Activated T-cell treated with anti-CD3 and anti-CD28 coated beads, Interleukin-2, amount 50 U/mL, for 72 hours (primary cell): ENCODE measurements around the gene RMND1. TPM values are rescaled to one million over a fixed set of nuclear protein-coding genes. Genes with fewer than 3 reads are reported as not detected.

ENCODE experiments used
- ATAC-seq, 2 donors: fragments of 150-1000 bp; cut with Tn5 transposase; replicated peaks in 1 of 2; 2 replicates each; pipeline ENCODE4 v1.10.0; 2021; ENCODE audit warnings: moderate library complexity in 2 of 2, mild to moderate bottlenecking in 1 of 2
- DNase-seq, 2 donors: peaks; one replicate each; pipeline ENCODE4 v3.0.0; 2021 to 2022; ENCODE audit warnings: mixed read lengths in 1 of 2
- H3K27ac Mint-ChIP-seq: one replicate; pipeline ENCODE4 v1.8.0; 2022; ENCODE audit warnings: mild to moderate bottlenecking, moderate library complexity, mixed read lengths
- H3K27me3 Mint-ChIP-seq: one replicate; pipeline ENCODE4 v1.8.0; 2022; ENCODE audit warnings: low read depth, mixed read lengths
- H3K36me3 Mint-ChIP-seq, 2 donors: one replicate each; pipeline ENCODE4 v1.8.0; 2022; ENCODE audit warnings: mixed read lengths in 2 of 2, mild to moderate bottlenecking in 1 of 2; ENCODE audit not compliant: insufficient read depth in 2 of 2
- H3K4me1 Mint-ChIP-seq: one replicate; pipeline ENCODE4 v1.8.0; 2022; ENCODE audit warnings: low read depth, mixed read lengths
- H3K4me3 Mint-ChIP-seq, 2 donors: one replicate each; pipeline ENCODE4 v1.8.0; 2022; ENCODE audit warnings: mild to moderate bottlenecking in 2 of 2, mixed read lengths in 2 of 2, moderate library complexity in 2 of 2
- H3K9me3 Mint-ChIP-seq, 2 donors: one replicate each; pipeline ENCODE4 v1.8.0; 2022; ENCODE audit warnings: mixed read lengths in 2 of 2
- total RNA-seq, 2 donors: library from RNA; stranded (reverse); gene quantifications; one replicate each; pipeline ENCODE4 v1.2.3, GENCODE V29; 2022

Gene RMND1
- total RNA-seq, 2 donors from 2014 or later, result 22.7 to 26.6 TPM

GRCh38 chr6:151445482-151445881 lies 6.4 kb downstream of the RMND1 start:
- H3K27ac Mint-ChIP-seq, result no peak overlapping the region
- peaks cover 27% of the 10 kb centered on the region for H3K4me1 Mint-ChIP-seq
- no peak overlapping the region for H3K4me3 Mint-ChIP-seq
- no peaks in the 10 kb centered on the region for H3K9me3 Mint-ChIP-seq
- no peaks in the 10 kb centered on the region for H3K27me3 Mint-ChIP-seq
- peaks cover 1 to 4% of the 10 kb centered on the region in 2 donors for H3K36me3 Mint-ChIP-seq
- ATAC-seq (no peak), DNase-seq (no peak)

GRCh38 chr6:151443911-151444621 lies 7.9 kb downstream of the RMND1 start:
- Mint-ChIP-seq H3K36me3 (peaks cover 1 to 2% of the 10 kb centered on the region in 2 donors), H3K4me3 (no peak overlapping the region), H3K4me1 (peaks cover 27% of the 10 kb centered on the region), H3K9me3 (no peaks in the 10 kb centered on the region), H3K27ac (peak overlapping the region; percentile 16), H3K27me3 (no peaks in the 10 kb centered on the region)
- ATAC-seq (no peak), DNase-seq (no peak)

- H3K4me3 Mint-ChIP-seq, result no peak overlapping the region
- ATAC-seq (no peak), DNase-seq (no peak)
- H3K27ac Mint-ChIP-seq, result peak overlapping the region; percentile 16
- H3K9me3 Mint-ChIP-seq, result no peaks in the 10 kb centered on the region
- H3K27me3 Mint-ChIP-seq, result no peaks in the 10 kb centered on the region
- H3K4me1 Mint-ChIP-seq, result peaks cover 24% of the 10 kb centered on the region
- H3K36me3 Mint-ChIP-seq, result peaks cover 1 to 2% of the 10 kb centered on the region in 2 donors
Observed at GRCh38 chr6:151443454-151443853, 8.5 kb downstream of the RMND1 start.

DNA sequence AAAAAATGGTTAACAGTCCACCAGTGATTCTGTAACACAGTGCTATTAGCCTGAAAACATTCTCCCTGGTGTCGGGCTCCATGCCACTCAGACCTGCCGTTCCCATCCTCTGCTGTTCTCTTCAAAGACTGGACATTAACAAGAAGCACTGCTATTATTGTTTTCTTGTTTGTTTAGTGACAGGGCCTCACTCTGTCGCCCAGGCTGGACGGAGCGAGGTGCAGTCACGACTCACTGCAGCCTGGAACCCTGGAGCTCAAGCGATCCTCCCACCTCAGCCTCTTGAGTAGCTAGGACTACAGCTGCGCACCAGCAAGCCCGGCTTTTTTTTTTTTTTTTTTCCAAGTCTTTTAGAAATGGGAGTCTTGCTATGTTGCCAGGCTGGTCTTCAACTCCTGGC lies 9.6 kb downstream of the RMND1 start:
- DNase-seq, result no peak
- Mint-ChIP-seq H3K9me3 (no peaks in the 10 kb centered on the region), H3K27me3 (no peaks in the 10 kb centered on the region), H3K4me3 (no peak overlapping the region), H3K27ac (no peak overlapping the region), H3K36me3 (peaks cover 3 to 6% of the 10 kb centered on the region in 2 donors), H3K4me1 (peaks cover 20% of the 10 kb centered on the region)
- ATAC-seq, result no peak

DNA sequence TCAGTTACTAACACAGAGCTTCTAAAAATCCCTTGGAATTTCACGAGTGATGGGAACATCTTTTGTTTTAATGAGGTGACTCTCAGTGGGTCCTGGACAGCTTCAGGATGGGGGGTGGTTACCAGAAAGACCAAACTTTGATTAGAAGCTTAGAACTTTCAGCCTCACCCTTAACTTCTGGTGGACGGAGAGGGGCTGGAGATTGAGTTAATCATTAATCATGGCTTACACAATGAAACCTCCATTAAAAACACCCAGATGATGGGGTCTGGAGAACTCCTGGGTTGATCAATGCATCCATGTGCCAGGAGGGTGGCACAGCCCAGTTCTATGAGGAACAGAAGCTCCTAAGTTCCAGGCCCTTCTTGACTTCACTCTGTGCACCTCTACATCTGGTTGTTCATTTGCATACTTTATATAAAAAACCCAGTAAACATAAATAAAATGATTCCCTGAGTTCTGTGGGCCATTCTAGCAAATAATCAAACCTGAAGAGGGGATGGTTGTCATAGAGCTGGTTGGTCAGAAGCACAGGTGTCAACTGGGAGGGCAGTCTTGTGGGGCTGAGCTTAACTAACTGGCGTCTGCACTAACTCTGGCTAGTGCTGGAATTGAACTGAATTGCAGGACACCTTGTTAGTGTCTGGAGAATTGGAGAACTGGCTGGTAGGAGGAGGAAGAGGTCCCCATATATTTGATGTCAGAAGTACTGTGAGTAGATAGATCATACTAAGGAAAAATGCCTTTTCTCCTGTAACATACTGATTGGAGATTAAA lies 10.3 kb downstream of the RMND1 start:
- no peak for DNase-seq
- Mint-ChIP-seq H3K27me3 (no peaks in the 10 kb centered on the region), H3K27ac (no peak overlapping the region), H3K9me3 (no peaks in the 10 kb centered on the region), H3K4me3 (no peak overlapping the region), H3K4me1 (peaks cover 15% of the 10 kb centered on the region), H3K36me3 (peaks cover 3 to 6% of the 10 kb centered on the region in 2 donors)
- no peak for ATAC-seq

DNA sequence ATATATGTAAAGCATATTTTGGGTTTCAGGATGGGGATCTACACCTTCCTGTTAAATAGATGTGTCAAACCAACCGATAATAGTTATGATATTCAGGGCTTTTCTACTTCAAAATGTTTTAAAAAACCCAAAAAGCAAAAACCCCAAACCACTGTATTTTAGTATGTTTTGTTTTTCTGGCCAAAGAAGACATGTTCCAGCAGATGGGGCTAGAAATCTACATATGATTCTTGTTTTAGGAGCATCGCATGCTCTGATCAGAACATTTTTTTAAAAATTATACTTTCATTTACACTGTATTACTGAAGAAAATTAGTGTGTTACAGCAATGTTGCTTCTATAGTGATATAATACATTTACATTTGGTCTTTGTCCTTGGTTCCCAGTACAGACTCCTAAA lies 11.0 kb downstream of the RMND1 start:
- DNase-seq (no peak), ATAC-seq (no peak)
- peaks cover 3 to 6% of the 10 kb centered on the region in 2 donors for H3K36me3 Mint-ChIP-seq
- H3K27ac Mint-ChIP-seq, result peak overlapping the region; percentile 63
- no peaks in the 10 kb centered on the region for H3K9me3 Mint-ChIP-seq
- H3K27me3 Mint-ChIP-seq, result no peaks in the 10 kb centered on the region
- H3K4me3 Mint-ChIP-seq, result no peak overlapping the region
- peaks cover 15% of the 10 kb centered on the region for H3K4me1 Mint-ChIP-seq

DNA sequence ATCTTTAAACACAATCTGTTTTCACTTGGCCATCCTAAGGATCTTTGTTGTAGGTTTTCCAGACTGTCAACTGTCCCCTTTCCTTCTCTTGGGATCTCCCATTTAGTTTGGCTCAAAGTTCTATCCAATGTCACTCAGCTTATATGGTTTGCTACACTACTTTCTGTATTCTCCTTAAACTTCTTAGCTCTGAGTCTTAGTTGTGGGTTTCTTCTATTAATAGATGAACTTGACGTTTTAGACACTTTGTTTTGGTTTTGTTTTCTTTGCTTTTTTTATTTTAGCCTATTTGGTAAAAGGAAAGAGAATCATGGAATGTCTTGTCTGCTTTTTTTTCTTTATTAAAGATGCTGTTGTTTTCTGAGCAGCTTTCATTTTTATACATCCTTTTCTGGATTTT lies 11.4 kb downstream of the RMND1 start:
- Mint-ChIP-seq H3K27me3 (no peaks in the 10 kb centered on the region), H3K4me1 (peaks cover 15% of the 10 kb centered on the region), H3K9me3 (no peaks in the 10 kb centered on the region), H3K36me3 (peaks cover 3 to 6% of the 10 kb centered on the region in 2 donors), H3K27ac (peak overlapping the region; percentile 63), H3K4me3 (no peak overlapping the region)
- DNase-seq (no peak), ATAC-seq (no peak)

DNA sequence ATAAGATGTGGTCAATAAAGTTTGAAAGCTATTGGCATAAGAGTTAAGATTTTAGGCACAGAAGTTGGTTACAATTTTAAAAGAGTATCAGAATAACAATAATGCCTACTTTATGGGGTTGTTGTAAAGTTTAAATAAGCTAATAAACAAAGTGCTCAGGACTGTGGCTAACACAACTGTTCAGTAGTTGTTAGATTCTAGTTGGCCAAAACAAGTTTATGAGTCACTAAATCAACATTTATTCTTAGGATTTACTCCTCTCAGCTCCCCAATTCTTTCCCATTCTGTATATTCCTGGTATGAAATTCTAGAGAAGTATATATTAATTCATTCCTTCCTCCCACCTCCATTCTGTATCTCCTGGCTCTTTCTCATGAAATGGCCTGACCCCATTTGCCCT lies 14.5 kb downstream of the RMND1 start:
- H3K27ac Mint-ChIP-seq, result no peak overlapping the region

GRCh38 chr6:151436802-151437201 lies 15.1 kb downstream of the RMND1 start:
- no peak overlapping the region for H3K27ac Mint-ChIP-seq
- no peaks in the 10 kb centered on the region for H3K9me3 Mint-ChIP-seq
- H3K36me3 Mint-ChIP-seq, result peaks cover 5% of the 10 kb centered on the region in 2 donors
- ATAC-seq, result no peak
- peaks cover 7% of the 10 kb centered on the region for H3K4me1 Mint-ChIP-seq
- H3K27me3 Mint-ChIP-seq, result no peaks in the 10 kb centered on the region
- no peak for DNase-seq
- H3K4me3 Mint-ChIP-seq, result no peak overlapping the region

More for the DNA sequence above, 14.5 kb downstream of the RMND1 start:
- ATAC-seq, result no peak
- Mint-ChIP-seq H3K4me3 (no peak overlapping the region), H3K27me3 (no peaks in the 10 kb centered on the region), H3K4me1 (peaks cover 7% of the 10 kb centered on the region), H3K9me3 (no peaks in the 10 kb centered on the region), H3K36me3 (peaks cover 3 to 5% of the 10 kb centered on the region in 2 donors)
- no peak for DNase-seq

- ATAC-seq (no peak), DNase-seq (no peak)
- Mint-ChIP-seq H3K36me3 (peaks cover 5% of the 10 kb centered on the region in 2 donors), H3K4me1 (peaks cover 7% of the 10 kb centered on the region), H3K4me3 (no peak overlapping the region), H3K9me3 (no peaks in the 10 kb centered on the region), H3K27me3 (no peaks in the 10 kb centered on the region), H3K27ac (peak overlapping the region; percentile 19)
Observed at GRCh38 chr6:151436300-151436699, 15.6 kb downstream of the RMND1 start.

- Mint-ChIP-seq H3K4me1 (peaks cover 7% of the 10 kb centered on the region), H3K36me3 (peaks cover 9 to 17% of the 10 kb centered on the region in 2 donors)
Observed at GRCh38 chr6:151434369-151434768, 17.6 kb downstream of the RMND1 start.

DNA sequence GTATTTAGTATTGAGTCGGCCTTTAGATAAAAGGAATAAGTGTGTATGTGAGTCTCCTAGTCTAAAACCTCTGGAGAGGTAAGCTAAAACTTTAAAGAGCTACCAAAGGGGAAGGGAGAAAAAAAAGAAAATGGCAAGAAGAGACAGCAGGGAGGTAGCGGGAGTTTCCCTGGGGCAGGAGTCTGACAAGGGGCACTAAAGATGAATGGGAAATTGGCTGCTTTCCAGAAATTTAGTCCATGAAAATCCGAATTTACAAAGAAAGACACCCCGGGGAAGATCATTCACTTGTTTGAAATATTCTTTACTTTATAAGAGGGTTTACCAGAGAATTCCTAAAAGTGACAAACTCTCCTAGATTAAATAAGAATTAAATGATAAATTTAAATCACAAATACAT lies 19.3 kb downstream of the RMND1 start:
- H3K36me3 Mint-ChIP-seq, result peaks cover 8 to 18% of the 10 kb centered on the region in 2 donors
- H3K9me3 Mint-ChIP-seq, result no peaks in the 10 kb centered on the region
- no peaks in the 10 kb centered on the region for H3K27me3 Mint-ChIP-seq
- DNase-seq (no peak), ATAC-seq (no peak)
- H3K4me1 Mint-ChIP-seq, result peaks cover 1% of the 10 kb centered on the region
- peak overlapping the region; percentile 45 for H3K27ac Mint-ChIP-seq
- H3K4me3 Mint-ChIP-seq, result no peak overlapping the region

More at GRCh38 chr6:151434369-151434768, 17.6 kb downstream of the RMND1 start:
- Mint-ChIP-seq H3K9me3 (no peaks in the 10 kb centered on the region), H3K4me3 (no peak overlapping the region), H3K27ac (no peak overlapping the region), H3K27me3 (no peaks in the 10 kb centered on the region)
- ATAC-seq (no peak), DNase-seq (no peak)

DNA sequence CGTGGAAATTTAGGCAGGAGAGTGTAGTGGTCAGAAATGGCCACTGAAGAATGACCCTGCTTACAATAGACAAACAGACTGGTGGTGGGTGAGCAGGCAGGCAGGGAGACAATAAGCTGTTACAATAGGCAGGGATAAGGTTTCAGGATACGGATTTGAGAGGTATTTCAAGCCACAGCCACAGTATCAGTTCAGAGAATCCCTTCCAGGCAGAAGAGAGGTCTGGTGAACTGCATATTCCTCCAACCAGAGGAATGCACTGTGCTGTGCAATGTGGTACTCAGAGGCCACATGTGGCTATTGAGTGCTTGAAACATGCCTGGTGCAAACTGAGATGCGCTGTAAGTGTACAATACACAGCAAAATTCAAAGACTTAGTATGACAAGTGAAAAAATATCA lies 20.6 kb downstream of the RMND1 start:
- Mint-ChIP-seq H3K4me3 (no peak overlapping the region), H3K9me3 (no peaks in the 10 kb centered on the region), H3K36me3 (peaks cover 11 to 21% of the 10 kb centered on the region in 2 donors), H3K4me1 (no peaks in the 10 kb centered on the region), H3K27ac (no peak overlapping the region), H3K27me3 (no peaks in the 10 kb centered on the region)
- no peak for ATAC-seq
- DNase-seq, result no peak
